Peyer's patch (tissue), 4 donors: ENCODE results near the gene IWS1. TPM values are rescaled to one million over a fixed set of nuclear protein-coding genes. Genes with fewer than 3 reads are reported as not detected.

Experiments used
- DNase-seq, 3 donors: peaks; one replicate each; pipeline ENCODE4 v3.0.0-alpha.2; 2017 to 2019
- H3K27ac ChIP-seq, 4 donors: fragments of 200-600 bp; sonication (generic); one replicate each; pipeline ENCODE4 v1.5.1; 2016 to 2019
- H3K27me3 ChIP-seq, 2 donors: fragments of 200-600 bp; sonication (generic); one replicate each; pipeline ENCODE4 v1.5.1; 2019
- H3K36me3 ChIP-seq, 3 donors: fragments of 200-600 bp; sonication (generic); one replicate each; pipeline ENCODE4 v1.5.1; 2016 to 2019
- H3K4me1 ChIP-seq, 4 donors: fragments of 200-600 bp; sonication (generic); one replicate each; pipeline ENCODE4 v1.5.1; 2016 to 2019
- H3K4me3 ChIP-seq, 4 donors: fragments of 200-600 bp; sonication (generic); 1 replicate in 3 of 4; 2 replicates in 1 of 4; pipeline ENCODE4 v1.5.1; 2016 to 2019; ENCODE audit warnings: mild to moderate bottlenecking in 1 of 4
- H3K9me3 ChIP-seq, 4 donors: fragments of 200-600 bp; sonication (generic); one replicate each; pipeline ENCODE4 v1.5.1; 2016 to 2019; ENCODE audit warnings: mild to moderate bottlenecking in 1 of 4
- CTCF ChIP-seq, 6 experiments: fragments of 450-650 bp in 4 of 6; fragments of 200-600 bp in 2 of 6; sonication (generic) in 1 of 6; IDR thresholded peaks; one replicate each; pipeline ENCODE4 v1.5.1; 2017 to 2019; ENCODE audit warnings: antibody characterized with exemption in 6 of 6, mild to moderate bottlenecking in 3 of 6, moderate library complexity in 1 of 6
- POLR2A ChIP-seq, 2 donors: fragments of 450-650 bp; IDR thresholded peaks; one replicate each; pipeline ENCODE4 v1.5.1; 2017; ENCODE audit warnings: antibody characterized with exemption in 2 of 2, mild to moderate bottlenecking in 2 of 2, moderate library complexity in 2 of 2
- total RNA-seq, 4 donors: library from RNA; depleted of rRNA; stranded (reverse); fragments of >200 nt; gene quantifications; one replicate each; pipeline ENCODE4 v1.1.0, GENCODE V29; 2016

IWS1 gene
- total RNA-seq, 4 donors from 2014 or later: 39.6 to 189 (median 54.6) TPM

GRCh38 chr2:127567351-127567854 lies 41.1 kb upstream of the IWS1 start:
- Histone ChIP-seq H3K27me3 (no peaks in the 10 kb centered on the region), H3K4me3 (no peak overlapping the region), H3K9me3 (no peaks in the 10 kb centered on the region), H3K4me1 (no peaks in the 10 kb centered on the region), H3K36me3 (peaks cover 0 to 52% (median 0%) of the 10 kb centered on the region in 3 donors), H3K27ac (no peak overlapping the region)
- no peak for TF ChIP-seq POLR2A (IDR thresholded peaks at IDR 0.05)
- TF ChIP-seq CTCF (IDR thresholded peaks at IDR 0.05): no peak
- peak in 1 of 3 donors; percentile 25 for DNase-seq

DNA sequence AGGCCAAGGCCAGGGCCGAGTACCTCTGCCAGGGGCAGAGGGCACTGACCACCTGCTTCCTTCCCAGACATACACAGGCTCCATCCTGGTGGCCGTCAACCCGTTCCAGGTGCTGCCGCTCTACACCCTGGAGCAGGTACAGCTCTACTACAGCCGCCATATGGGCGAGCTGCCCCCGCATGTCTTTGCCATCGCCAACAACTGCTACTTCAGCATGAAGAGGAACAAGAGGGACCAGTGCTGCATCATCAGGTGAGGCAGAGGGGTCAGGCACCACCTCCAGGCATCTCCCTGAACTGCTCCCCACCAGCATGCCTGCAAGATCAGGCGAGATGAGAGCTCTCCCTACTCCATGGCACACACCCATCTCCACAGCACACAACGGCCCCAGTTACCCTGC lies 40.3 kb upstream of the IWS1 start:
- peak in 1 of 3 donors; percentile 37 for DNase-seq
- no peak overlapping the region for H3K27ac ChIP-seq
- H3K4me1 ChIP-seq: peaks cover 0 to 5% (median 0%) of the 10 kb centered on the region in 4 donors
- peaks cover 0 to 52% (median 0%) of the 10 kb centered on the region in 3 donors for H3K36me3 ChIP-seq
- TF ChIP-seq CTCF (IDR thresholded peaks at IDR 0.05) (no peak), POLR2A (IDR thresholded peaks at IDR 0.05) (no peak)
- H3K27me3 ChIP-seq: no peaks in the 10 kb centered on the region
- H3K4me3 ChIP-seq: no peak overlapping the region
- no peaks in the 10 kb centered on the region for H3K9me3 ChIP-seq

DNA sequence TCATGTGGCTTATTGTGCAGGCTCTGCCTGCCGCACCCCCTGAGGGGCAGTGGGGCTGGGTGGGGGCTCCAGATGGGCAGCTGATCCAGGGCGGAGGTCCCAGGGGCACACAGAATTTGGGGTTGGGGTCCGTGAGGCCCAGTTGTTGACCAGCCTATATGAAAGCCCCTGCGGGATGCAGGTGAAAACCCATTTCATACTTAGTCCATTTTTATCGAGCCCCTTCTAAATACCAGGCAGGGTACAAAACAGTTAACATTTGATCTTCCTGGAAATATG lies 39.8 kb upstream of the IWS1 start:
- Histone ChIP-seq H3K9me3 (no peaks in the 10 kb centered on the region), H3K27me3 (no peaks in the 10 kb centered on the region), H3K27ac (no peak overlapping the region), H3K4me1 (peaks cover 0 to 7% (median 0%) of the 10 kb centered on the region in 4 donors), H3K4me3 (no peak overlapping the region), H3K36me3 (peaks cover 0 to 52% (median 0%) of the 10 kb centered on the region in 3 donors)
- no peak for DNase-seq
- no peak for TF ChIP-seq POLR2A (IDR thresholded peaks at IDR 0.05)
- no peak for TF ChIP-seq CTCF (IDR thresholded peaks at IDR 0.05)

DNA sequence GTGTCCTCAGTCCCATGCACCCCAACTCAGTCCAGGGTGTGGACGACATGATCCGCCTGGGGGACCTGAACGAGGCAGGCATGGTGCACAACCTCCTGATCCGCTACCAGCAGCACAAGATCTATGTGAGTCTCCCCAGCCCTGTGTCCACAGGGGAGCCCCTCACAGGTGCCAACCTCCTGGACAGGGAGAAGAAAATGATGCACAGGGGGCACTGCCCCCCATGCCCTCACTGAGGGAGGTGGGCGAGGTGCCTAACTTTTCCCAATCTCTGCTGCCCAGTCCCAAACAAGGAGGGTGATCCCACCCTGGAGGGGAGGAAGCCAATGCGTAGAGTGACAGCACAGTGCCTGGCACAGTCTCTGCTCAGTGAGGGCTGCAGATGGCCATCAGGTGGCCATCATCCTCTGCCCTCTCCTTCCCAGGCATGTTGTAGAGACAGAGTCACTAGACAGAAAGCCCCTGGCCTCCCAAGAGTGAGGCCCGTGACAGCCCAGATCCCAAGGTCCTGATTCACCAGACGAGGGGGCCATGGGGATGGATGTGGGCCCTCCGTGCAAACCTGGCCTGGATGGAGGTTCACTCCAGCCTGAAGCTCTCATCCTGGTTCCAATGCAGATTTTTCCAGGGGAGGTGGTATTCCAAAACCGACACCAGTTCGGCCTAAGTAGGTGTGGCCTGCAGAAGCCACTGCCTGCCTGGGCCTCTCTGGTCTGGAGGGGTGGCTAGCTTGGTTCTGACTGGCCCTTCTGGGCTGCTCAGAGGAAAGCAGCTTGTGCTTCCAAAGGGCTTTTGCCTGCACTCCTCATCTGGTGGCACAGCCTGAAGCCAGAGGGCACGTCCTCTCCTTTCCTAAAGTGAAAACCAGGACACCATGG lies 39.2 kb upstream of the IWS1 start:
- H3K36me3 ChIP-seq: peaks cover 0 to 56% (median 0%) of the 10 kb centered on the region in 3 donors
- DNase-seq: peak in 1 of 3 donors; percentile 17
- TF ChIP-seq POLR2A (IDR thresholded peaks at IDR 0.05): no peak
- TF ChIP-seq CTCF (IDR thresholded peaks at IDR 0.05): no peak

GRCh38 chr2:127564429-127565260 lies 38.4 kb upstream of the IWS1 start:
- Histone ChIP-seq H3K27ac (no peak overlapping the region), H3K4me1 (peaks cover 0 to 7% (median 0%) of the 10 kb centered on the region in 4 donors), H3K27me3 (no peaks in the 10 kb centered on the region), H3K9me3 (no peaks in the 10 kb centered on the region), H3K36me3 (peaks cover 0 to 63% (median 0%) of the 10 kb centered on the region in 3 donors), H3K4me3 (no peak overlapping the region)
- peak in 1 of 3 donors; percentile 42 for DNase-seq
- TF ChIP-seq CTCF (IDR thresholded peaks at IDR 0.05) (no peak), POLR2A (IDR thresholded peaks at IDR 0.05) (no peak)

More for the DNA sequence above, 39.2 kb upstream of the IWS1 start:
- H3K9me3 ChIP-seq: no peaks in the 10 kb centered on the region
- H3K4me1 ChIP-seq: peaks cover 0 to 7% (median 0%) of the 10 kb centered on the region in 4 donors
- H3K27me3 ChIP-seq: no peaks in the 10 kb centered on the region
- no peak overlapping the region for H3K27ac ChIP-seq
- H3K4me3 ChIP-seq: no peak overlapping the region
